GM19239 (cell line): ENCODE measurements around the gene ANO10.
"Not testable (repeated sequence)": the region's sequence is repeated elsewhere in the genome, so short reads cannot be mapped to it uniquely, and the experiment has no call there.

Experiments
- DNase-seq: peaks from one replicate; pipeline ENCODE4 v3.0.0; 2011; ENCODE audit warnings: low spot score; ENCODE audit not compliant: insufficient read length
- FAIRE-seq: peaks from 2 replicates; lab custom pipeline; 2011; peaks lifted over from hg19 to GRCh38; lab: Jason Lieb, UNC

Gene ANO10

GRCh38 chr3:43583481-43583880 is 38.3 kb downstream of the ANO10 start:
- DNase-seq (no peak), FAIRE-seq (no peak)

- no peak for DNase-seq
- no peak for FAIRE-seq
Observed at GRCh38 chr3:43582866-43583265, 38.9 kb downstream of the ANO10 start.

- FAIRE-seq, result no peak
- no peak for DNase-seq
Observed at GRCh38 chr3:43581343-43581742, 40.5 kb downstream of the ANO10 start.

- FAIRE-seq (no peak), DNase-seq (no peak)
Observed at GRCh38 chr3:43580181-43580580, 41.6 kb downstream of the ANO10 start.

- no peak for DNase-seq
- no peak for FAIRE-seq
Observed at GRCh38 chr3:43573576-43573975, 48.2 kb downstream of the ANO10 start.

DNA sequence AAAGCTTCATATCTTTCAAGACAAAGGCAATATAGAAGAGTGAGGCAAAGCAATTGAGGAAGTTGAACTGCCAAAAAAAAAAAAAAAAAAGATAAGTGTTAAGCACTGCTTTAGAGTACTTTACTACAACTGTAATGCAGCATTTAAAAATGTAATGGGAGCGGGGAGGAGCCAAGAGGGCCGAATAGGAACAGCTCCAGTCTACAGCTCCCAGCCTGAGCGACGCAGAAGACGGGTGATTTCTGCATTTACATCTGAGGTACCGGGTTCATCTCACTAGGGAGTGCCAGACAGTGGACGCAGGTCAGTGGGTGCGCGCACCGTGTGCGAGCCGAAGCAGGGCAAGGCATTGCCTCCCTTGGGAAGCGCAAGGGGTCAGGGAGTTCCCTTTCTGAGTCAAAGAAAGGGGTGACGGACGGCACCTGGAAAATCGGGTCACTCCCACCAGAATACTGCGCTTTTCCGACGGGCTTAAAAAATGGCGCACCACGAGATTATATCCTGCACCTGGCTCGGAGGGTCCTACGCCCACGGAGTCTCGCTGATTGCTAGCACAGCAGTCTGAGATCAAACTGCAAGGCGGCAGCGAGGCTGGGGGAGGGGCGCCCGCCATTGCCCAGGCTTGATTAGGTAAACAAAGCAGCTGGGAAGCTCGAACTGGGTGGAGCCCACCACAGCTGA is 56.0 kb downstream of the ANO10 start:
- not testable (repeated sequence) for FAIRE-seq, DNase-seq

GRCh38 chr3:43559961-43560360 is 61.9 kb downstream of the ANO10 start:
- DNase-seq, result no peak
- FAIRE-seq, result no peak

DNA sequence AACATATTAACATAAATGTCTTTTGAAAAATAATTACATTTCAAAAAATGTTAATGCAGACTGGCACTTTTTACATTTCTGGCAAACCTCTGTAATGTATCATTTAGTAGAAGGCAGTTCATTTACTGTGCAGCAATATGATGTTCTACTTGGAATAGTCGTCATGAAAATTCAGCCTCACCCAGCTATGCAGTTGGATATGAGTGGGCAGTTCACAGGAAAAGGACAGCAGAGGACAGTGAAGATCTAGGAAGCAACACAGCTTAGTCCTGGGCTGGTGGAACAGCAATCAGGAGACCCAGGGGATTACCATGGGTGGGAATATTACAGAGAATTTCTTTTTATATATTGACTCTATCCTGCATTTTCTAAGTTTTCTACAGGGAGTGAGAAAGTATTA is 63.6 kb downstream of the ANO10 start:
- DNase-seq (no peak), FAIRE-seq (no peak)

DNA sequence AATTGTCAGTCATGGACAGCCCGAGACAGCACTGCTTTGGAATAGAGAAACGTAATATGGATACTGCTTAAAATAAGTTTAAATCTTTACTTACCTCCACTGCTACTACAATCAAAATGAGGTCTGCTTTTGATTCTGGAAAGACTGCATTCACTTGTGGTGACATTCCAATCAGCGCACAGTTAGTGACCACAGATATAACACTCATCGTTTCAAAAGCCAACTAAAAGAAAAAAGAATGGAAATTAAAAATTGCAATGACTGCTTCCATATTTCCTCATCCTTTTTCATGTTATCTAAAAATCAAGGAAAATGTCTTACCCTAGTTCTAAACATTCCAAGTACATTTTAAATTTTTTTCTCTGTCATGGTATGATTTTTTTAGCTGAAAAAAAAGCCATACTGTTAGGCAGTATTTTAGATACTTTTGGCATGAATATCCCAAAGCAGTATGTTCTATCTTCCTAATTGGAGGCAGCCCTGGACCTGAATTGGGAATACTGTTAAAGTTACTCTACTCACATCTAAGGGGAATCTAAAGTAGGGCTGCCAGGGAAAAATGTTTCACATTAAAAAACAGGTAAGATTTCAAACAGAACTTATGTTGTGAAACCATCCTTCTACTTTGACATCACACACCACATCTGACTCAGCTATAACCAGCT is 72.1 kb downstream of the ANO10 start:
- no peak for FAIRE-seq

GRCh38 chr3:43544277-43544676 is 77.5 kb downstream of the ANO10 start:
- not testable (repeated sequence) for DNase-seq

More for the DNA sequence above, 72.1 kb downstream of the ANO10 start:
- no peak for DNase-seq

DNA sequence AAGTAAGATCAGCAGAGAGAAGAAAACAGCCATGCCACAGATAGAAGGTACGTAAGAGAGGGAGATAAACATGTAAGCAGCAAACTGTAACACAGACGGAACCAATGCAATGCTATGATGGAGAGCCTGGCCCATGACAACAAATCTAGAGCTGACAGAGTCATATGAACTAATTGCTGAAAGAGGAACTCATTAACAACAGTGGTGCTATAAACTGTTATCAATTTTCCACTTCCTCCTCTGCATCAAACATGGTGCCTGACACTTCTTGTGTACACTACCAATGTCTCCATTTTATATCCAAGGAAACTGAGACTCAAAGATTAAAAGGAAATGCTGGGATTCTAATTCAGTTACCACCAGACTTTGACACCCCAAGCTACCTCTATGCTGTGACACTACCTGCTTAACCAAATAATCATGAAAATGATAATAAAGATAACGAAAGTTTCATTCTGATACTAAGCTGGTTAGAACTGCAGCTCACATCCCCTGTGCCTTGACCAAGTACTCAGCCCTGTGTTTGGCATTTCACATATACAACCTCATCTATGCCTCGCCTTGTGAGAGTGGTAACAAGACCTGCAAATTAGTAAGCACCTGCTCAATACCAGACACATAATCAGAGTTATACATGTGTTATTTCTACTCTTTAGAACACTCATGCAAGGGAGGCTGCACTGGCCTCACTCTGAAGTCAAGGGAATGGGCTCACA is 79.3 kb downstream of the ANO10 start:
- DNase-seq (no peak), FAIRE-seq (no peak)

More at GRCh38 chr3:43544277-43544676, 77.5 kb downstream of the ANO10 start:
- peak; percentile 74 for FAIRE-seq

- FAIRE-seq (no peak), DNase-seq (no peak)
Observed at GRCh38 chr3:43540624-43541023, 81.2 kb downstream of the ANO10 start.

DNA sequence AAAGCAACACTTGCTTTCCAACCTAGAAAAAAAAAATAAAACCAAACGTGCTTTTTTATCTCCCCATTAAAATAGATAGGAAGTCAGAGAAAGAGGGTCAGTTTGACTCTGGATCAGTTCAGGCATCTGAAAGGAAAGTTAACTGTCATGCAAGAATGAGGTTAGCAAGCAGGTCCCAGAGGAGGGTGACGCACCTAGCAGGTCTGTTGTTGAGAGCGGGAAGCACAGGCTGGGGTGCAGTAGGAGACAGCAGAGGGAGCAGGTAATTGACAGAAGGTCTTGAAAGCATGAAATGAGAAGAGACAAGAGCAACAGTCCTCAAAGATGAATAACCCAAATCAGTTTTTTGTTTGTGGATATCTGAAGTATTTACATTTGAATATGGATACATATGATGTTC is 82.5 kb downstream of the ANO10 start:
- no peak for DNase-seq
- peak; percentile 59 for FAIRE-seq

DNA sequence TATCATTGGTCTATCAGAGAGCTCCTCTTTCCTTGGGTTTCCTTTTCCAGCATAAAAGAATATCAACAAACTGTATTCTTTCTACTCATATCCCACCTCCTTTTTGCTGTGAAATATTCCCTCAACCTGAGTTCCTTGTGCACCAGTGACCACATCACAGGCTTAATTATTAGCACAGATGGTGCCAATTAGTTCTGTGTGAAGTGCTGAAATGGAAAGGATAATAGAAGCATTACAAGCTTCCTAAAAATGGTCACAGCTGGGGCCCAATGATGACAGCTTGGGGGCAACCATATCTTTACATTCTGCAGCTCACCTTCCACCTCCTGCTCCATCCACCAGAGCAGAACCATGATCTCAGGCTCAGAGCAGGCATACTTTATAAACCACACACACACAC is 84.6 kb downstream of the ANO10 start:
- FAIRE-seq, result peak; percentile 18

GRCh38 chr3:43534675-43535074 is 87.1 kb downstream of the ANO10 start:
- FAIRE-seq (no peak), DNase-seq (no peak)

More for the DNA sequence above, 84.6 kb downstream of the ANO10 start:
- no peak for DNase-seq

- FAIRE-seq (no peak), DNase-seq (no peak)
Observed at GRCh38 chr3:43533009-43533408, 88.8 kb downstream of the ANO10 start.

DNA sequence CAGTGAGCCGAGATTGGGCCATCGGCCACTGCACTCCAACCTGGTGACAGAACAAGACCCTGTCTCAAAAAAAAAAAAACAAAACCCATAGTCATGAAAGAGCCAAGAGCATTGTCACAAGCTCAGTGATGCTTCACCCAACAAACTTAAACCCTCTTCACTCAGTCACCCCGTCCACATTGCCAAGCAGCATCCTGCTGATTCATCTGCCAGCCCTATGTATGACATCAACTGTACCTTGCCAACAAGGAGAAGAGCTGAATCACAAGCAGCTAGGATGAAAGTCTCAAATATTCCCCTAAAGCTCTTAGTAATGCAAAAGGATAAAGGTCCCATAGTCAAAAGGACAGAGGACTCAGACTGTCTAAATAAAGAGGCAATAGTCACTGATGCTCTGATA is 90.0 kb downstream of the ANO10 start:
- DNase-seq, result no peak
- FAIRE-seq, result no peak

- DNase-seq (no peak), FAIRE-seq (no peak)
Observed at GRCh38 chr3:43528498-43529099, 93.2 kb downstream of the ANO10 start.

DNA sequence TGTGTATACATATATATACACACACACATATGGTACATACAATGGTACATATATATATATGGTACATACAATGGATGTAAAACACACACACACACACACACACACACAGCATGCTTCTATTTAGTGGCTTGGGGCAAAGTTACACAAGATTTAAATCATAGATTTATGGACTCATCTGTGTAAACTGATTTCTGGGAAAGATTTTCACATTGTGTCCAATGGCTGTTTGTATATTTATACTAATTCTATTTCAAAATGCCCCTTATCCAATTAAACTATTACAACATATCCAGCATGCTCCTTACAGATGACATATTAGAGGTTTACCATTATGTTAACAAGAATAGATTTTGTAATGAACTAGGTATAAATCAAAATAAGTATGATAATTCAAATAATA is 94.9 kb downstream of the ANO10 start:
- FAIRE-seq (no peak), DNase-seq (no peak)

- FAIRE-seq (no peak), DNase-seq (no peak)
Observed at GRCh38 chr3:43525941-43526607, 95.7 kb downstream of the ANO10 start.
